B cell (primary cell): Measurements from ENCODE around the gene ABL1.

ENCODE experiments used
- EZH2 ChIP-seq: IDR thresholded peaks from 2 replicates; pipeline ENCODE4 v1.6.1; 2012; ENCODE audit warnings: borderline replicate concordance, low read depth, mild to moderate bottlenecking, moderate library complexity, low read length; ENCODE audit not compliant: insufficient read depth, poor library complexity, severe bottlenecking
- TF ChIP-seq, protein P1 (sequence below): fragments of 200-600 bp; IDR thresholded peaks from one replicate; pipeline ENCODE4 v1.8.0; 2022; ENCODE audit warnings: antibody characterized with exemption, mild to moderate bottlenecking

DNA sequence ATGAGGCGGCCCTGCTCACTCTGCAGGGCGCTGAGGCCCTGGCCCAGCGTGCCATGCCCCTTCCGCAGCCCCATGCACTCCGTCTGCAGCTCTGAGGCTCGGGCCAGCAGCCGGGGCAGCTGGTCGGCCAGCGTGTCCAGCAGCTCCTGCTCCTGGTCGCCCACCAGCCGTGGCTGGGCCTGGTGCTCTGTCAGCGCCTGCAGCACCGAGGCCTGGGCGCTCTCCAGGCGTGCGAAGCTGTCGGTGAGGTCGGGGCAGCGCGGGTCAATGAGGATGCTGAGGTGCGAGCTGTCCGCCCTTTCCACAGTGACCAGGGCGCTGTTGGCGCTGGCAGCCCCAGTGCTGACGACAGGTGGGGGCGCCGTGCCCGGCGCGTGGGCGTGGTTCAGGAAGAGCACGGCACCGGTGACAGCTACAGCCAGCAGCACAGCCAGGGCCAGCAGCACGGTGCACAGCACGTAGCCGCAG, 94.6 kb downstream of the ABL1 start:
- no peak for TF ChIP-seq EZH2
- TF ChIP-seq, protein P1, sequence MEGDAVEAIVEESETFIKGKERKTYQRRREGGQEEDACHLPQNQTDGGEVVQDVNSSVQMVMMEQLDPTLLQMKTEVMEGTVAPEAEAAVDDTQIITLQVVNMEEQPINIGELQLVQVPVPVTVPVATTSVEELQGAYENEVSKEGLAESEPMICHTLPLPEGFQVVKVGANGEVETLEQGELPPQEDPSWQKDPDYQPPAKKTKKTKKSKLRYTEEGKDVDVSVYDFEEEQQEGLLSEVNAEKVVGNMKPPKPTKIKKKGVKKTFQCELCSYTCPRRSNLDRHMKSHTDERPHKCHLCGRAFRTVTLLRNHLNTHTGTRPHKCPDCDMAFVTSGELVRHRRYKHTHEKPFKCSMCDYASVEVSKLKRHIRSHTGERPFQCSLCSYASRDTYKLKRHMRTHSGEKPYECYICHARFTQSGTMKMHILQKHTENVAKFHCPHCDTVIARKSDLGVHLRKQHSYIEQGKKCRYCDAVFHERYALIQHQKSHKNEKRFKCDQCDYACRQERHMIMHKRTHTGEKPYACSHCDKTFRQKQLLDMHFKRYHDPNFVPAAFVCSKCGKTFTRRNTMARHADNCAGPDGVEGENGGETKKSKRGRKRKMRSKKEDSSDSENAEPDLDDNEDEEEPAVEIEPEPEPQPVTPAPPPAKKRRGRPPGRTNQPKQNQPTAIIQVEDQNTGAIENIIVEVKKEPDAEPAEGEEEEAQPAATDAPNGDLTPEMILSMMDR = no peak
